GF-D8 (cell line): Measurements from ENCODE around the gene DUOXA1.
"Not testable (repeated sequence)": the region's sequence is repeated elsewhere in the genome, so short reads cannot be mapped to it uniquely, and the experiment has no call there.

Source experiments
- DNase-seq: peaks from one replicate; lab custom pipeline; 2025; lab: John Stamatoyannopoulos, UW

DUOXA1 gene

DNA sequence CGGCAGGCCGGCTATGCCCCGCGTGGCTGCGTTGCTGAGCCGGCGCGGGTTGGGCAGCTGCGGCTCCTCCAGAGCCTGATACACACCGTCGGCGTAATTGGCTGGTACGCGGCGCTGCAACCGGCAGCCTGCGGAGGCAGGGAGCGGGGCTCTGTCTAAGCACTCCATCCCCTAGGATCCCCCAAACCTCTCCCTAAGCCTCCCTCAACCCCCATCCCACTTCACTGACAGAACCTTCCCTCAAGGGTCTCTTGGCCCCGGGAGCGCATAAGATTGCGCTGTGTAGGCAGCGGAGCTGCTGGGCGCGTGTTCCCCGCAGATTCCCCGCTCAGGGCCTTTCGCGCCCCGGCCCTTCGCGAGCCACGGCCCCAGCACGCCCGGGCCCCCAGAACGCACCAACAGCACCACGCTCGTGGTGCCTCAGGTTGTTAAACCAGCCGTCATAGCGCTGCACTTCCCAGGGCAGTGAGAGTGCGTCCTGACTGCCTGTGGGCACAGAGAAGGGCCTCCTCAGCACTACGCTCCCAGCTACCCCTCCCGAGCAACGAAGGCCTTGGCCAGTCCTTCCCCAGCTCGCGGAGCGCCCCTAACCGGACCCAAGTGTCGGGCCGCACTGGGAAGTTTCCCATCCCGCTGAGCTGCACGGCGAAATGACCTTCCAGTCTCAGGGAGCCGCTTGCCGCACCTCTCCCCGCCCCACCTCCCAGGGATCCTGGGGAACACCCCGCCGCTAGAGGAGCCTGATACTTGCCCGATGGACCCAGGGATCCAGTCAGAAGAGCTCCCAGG is 16.9 kb downstream of the DUOXA1 start:
- no peak for DNase-seq

DNA sequence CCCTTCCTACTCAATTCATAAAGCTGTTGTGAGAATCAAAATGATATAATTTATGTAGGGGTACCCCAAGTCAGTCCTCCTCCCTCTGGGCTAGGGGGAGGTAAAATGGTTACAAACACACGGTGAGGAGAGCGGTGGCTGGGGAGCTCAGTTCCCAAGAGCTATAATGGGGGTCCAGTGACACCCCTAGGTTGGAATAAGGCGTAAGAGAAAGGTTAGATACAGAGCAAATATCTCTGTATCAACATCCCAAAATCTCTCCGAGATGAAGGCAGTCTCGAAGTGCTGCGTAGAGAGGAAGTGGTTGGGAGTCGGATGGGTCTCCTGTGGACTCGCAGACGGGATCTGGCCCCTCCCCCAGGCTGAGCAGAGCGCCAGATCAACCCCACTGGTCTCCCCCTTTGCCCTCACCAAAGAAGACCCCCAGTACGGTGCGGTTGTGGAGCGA is 17.5 kb downstream of the DUOXA1 start:
- DNase-seq, result no peak

DNA sequence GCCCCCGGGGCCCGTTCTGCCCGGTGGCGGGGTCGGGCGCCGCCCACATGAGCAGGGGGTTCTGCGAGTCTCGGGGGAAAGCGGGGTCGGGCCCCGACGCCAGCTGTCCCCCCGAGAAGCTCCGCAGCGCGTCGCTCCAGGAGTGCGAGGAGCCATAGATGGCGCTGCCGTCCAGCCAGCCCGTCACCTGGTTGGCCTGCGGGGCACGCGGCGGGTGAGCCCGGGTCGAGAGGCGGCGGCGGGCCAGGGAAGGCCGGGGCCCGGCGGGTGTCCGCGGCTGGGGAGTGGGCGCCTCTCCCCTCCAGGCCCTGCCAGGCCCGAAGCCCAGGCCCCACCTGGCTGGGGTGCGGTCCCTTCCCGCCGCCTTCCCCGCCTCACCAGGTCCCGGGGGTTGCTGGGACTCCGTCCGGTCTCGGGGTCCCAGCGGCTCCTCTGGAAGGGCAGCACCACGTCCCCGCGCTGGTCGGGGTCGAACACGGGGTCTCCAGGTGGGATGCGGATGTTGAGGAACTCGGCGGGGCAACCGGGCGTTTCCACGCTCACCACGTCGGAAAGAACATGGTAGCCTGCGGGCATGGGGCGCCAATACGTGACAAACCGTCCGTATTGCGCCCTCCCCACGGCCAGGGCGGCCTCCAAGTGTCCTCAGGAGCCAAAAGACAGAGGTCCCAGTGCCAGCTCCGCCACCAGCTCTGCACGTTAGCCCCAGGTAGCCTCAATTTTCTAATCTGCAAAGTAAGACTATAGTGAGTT is 18.1 kb downstream of the DUOXA1 start:
- no peak for DNase-seq

DNA sequence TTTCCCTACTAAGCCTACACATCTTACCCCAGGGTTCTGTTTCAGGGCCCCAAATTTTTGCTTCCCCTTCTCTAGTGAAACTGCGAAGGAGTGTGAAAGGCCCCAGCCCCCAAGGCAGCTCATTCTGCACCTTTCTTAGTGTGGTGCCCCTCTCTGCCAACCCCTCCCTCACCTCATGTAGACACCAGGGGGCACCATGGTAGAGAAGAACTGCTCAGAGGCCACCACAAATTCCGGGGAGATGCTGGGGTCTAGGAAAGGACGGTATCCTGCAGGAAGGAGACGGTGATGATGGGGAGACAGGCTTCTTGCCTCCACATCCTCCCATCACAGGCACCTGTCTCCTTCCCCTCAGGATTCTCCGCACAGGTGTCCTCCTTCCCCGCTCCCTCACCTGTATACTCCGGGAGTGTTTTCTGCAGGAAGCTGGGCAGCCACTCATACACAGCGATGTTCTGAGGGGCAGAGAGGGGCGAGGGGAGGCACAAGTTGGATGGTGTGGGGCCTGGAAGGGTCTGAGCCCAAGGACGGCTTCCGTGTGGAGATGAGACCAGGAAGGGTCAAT is 19.3 kb downstream of the DUOXA1 start:
- no peak for DNase-seq

DNA sequence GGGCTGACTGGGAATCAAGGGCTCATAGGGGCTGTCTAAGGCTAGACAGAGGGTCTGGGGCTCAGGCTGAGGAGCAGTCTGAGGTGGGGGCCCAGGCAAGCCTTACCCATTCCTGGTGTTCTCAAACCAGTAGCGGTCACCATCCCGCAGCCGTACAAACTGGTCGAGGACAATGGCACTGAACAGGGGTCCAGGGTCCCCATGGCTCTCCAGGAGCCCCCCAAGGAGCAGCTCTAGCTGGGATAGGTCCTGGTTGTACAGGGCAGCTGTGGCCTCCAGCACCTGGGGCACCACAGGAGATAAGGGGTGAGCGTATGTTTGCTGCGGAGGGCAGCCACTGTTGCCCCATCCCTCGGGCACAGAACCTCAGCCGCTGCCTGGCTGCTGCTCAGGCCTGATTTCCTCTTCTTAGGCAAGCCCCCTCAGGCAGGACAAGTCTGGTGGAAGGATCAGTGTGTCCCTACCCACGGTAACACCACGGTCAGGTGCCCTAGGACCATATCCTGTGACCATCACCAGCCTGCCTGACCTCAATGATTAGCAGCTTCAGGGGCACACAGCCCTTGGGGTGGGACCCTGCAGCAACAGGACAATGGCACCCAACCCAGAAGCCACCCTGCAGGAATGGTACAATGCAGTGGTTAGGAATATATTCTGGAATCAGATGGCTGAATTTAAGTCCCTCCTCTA is 21.6 kb downstream of the DUOXA1 start:
- no peak for DNase-seq

DNA sequence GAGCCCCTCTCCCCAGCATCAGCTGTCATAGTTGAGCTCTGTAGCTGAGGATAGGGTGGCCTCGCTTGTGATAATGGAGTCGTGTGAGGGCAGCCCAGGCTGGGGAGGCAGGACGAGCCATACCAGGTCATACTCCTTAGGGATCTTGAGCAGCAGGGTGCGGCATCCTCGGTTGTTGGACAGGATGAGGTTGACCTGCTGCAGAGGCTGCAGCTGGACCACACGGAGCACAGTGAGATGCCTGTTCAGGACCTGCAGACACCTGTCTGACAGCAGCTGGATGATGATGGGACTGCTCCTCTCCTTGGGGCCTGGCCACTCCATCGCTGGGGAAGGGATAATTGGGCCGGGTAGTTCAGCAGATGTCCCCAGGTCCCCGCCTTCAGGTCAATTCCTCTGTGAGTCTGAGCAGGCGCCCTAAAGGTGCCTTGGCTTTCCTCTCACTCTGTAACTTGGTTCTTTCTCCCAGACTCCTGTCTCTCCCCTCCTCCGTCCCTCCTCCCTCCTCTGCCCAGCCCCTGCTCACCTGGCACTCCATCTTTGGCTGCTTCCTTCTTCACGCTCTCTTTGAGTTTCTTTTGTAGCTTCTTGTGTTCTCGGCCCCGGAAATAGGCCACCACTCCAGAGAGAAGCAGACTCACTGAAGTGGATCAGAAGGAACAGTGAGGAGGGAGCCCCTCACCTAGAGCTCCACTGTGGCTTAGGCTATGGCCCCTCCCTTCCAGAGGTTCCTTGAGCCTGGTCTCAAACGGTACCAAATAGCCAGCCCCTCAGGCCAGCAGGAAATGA is 23.5 kb downstream of the DUOXA1 start:
- no peak for DNase-seq

DNA sequence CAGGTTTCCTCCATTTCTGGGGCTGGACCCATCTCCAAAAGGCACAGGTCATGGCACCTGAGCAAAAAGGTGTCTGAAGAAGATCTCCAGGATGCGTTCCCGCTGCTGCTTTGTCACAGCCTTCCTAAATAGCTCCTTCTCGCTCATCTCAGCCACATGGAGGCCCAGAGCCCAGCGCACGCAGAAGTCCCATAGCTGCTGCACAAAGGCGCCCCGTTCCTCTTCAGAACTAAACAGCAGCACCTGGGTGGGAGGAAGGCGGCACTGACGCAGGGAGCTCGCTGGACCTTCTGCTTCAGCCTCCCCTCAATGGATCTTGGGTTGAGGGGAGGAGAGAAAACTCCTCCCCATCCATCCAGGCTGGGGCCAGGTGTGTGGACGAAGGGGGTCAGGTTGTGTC is 24.1 kb downstream of the DUOXA1 start:
- no peak for DNase-seq

DNA sequence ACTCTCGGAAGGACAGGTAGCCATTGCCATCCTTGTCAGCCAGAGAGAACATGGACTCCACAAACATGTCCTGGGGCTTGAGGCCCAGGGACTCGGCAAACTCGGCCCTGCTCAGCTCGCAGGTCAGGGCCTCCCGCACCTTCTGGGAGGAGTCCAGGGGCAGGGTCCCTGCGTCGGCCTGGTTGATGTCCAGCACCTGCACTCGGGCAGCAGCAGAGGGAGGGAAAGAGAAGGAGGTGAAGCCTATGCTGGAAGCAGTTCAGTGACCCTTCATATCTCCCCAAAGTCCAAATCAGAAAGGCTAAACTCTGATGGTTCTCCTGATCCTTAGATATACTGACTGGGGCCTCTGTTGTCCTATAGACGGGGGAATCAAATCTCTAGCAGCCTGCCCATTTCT is 25.5 kb downstream of the DUOXA1 start:
- not testable (repeated sequence) for DNase-seq

DNA sequence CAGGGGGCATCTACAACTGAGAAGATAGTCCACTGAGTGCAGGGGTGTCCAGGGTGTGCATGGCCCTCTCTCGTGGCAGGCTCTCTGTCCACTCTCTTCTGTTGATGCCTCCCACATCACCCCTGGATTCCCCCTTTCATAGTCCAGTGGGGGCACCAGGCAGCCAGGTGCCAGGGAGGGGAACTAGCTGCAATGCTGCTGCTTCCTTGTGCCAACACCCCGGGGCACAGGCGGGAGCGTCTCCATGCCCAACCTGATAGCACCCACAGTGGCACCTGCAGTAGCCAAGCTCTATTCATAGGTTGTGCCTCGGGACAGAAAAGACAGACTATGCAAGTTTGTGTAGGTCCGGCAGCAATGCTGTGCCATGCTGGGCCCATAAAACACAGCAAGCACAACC is 27.5 kb downstream of the DUOXA1 start:
- no peak for DNase-seq

DNA sequence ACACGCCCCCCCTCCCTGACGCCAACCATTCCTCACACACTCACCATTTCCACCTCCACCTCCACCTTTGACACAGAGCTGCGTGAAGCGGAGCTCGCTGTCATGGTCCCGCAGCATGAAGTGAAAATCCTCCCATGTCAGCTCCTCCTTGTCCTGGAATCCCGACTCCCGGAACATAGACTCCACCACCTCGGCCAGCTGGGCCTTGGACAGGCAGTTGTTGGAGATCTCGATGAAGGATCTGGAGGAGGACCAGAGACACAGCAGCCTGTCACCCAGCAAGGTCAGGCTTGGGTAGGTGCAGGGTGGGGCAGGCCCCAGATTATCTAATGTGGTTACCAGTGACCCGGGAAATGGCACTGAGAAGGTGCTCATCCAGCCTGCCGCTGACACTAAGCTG is 27.9 kb downstream of the DUOXA1 start:
- no peak for DNase-seq

DNA sequence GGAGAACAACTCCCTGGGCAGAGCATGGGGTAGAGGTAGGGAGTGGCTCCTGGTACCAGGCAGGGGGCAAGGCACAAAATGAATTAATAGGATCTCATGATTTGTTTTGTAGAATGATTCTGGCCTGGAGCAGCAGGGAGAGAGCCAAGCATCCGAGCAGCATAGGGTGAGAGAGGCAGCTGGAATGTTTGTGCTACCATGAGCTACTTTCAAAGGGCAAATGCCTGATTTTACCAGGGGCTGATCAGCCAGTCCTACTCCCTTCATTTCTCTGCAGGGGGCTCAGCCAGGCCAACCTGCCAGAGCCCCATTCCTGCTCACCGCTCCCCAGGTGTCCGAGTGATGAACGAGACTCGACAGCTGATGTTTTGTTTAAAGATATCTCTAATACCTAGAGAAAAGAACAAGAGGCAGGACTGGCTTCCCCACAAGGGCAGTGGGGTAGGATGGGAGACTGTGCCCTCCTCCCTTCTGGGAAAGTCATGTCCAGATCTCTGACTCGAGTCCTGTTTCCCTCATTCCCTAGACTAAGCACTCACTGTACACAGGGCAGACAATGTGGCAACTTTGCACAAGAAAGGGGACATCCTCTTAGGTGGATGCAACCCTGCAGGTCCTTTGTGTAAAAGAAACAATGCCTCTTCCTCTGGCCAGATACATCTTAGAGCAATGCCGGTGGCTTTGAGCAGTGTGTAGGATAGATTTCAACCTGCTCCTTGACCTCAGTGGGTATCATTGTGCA is 28.6 kb downstream of the DUOXA1 start:
- no peak for DNase-seq

DNA sequence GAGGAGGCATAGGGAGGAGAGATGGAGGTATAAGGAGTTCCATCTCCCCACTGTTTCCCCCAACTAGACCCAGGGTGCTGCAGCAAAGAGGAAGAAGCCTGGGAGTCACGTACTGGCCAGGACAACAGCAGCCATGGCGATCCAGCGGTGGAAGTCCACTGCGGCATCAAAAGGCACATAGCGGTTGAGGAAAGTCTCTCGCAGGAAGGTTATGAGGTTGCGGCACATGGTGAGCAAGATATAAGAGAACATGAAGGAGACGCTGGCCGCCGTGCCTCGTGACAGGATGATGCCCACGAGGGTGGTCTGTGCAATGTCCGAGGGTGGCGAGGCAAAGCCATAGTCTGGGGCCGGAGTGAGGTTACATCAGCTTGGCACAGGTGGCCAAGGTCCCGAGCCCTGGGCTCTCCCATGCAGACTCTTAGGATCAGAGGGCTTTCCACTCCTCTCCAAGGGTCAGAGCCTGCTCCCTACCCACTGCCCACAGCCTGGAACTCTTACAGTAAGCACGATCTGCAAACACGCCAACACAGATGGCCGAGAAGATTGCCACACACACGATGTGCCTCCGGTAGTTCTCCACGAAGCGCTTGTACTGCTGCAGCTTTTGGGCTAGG is 30.0 kb downstream of the DUOXA1 start:
- no peak for DNase-seq

DNA sequence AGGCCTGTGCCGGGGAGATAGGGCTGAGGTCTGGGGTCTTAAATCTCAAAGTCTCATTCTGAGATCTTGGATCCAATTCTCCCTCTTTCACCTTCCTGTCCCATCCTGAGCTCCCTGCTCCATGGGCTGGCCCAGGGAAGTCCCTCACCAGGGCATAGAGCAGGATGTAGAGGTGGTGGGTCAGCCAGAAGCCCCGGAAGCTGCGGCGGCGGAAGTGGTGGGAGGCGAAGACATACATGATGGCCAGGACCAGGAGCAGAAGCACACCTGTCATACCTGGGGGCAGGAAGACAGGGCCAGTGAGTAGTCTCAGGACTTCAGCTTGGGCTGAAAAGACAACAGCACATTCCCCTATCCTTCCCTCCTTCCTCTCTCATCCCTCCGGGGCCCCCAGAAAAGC is 32.2 kb downstream of the DUOXA1 start:
- no peak for DNase-seq

DNA sequence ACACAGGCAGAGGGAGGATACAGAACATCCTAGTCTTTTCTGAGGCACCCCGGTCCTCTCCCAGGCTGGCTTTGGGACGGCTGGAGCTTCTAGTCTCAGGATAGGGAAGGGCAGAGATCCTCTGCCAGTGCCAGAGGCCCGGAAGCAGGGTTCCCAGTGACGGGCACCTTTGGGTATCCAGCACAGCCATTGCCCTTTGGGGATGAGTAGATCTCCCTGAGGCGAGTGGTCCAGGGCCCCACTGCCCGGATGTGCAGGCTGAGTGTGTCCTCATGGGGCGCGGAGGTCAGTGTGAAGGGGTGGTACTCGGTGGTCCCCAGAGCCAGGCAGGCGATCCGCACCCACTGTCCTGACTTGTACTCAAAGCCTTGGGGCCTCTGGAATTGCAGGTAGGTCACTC is 34.0 kb downstream of the DUOXA1 start:
- no peak for DNase-seq

DNA sequence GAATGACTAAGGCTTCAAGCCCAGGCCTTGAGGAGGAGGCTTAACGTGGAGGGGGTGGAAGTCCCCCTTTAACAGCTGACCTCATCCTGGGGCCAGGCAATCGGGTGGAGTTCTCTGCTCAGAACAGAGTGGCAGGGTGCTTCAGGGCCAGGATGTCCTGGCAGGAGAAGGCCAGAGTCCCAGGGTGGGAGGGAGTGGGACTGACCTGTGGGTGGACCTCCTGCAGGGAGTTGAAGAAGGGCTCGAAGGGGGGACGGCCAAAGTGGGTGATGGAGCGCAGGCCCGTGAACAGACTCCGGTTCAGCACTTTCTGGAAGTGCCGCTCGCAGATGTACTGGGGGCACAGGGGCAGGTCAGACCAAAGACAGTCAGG is 35.3 kb downstream of the DUOXA1 start:
- DNase-seq, result no peak

DNA sequence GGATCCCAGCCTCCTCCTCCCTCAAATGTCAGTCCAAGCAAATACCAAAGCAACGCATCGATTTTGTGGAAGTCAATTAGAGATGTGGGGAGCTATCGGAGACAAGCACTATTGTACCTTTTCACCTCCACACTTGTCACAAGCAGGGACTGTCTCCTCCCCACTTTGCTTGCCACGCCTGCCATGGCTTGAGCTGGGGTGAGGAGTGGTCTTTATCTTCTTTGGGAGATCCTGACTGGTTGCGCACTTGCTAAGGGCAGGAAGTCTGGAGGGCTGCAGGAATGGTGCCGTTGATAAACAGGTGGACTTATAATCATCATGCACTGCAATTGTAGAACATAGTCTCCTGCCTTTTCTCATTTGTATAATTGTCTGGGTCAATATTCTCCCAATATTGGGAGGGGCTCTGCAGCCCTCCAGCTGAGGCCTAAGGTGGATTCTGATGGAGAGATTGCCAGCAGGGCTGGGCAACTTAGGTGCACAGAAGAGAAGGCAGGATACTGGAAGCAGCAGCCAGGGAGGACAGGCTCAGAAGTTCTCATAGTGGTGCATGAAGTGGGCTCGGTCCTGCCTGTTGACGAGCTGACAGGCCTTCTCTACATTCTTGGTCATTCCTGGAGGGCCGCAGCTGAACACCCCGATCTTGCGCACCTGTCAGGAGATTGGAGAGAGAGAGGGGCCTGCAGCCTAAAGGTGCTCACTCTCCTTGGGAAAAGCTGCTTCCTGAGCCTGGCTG is 35.9 kb downstream of the DUOXA1 start:
- no peak for DNase-seq

DNA sequence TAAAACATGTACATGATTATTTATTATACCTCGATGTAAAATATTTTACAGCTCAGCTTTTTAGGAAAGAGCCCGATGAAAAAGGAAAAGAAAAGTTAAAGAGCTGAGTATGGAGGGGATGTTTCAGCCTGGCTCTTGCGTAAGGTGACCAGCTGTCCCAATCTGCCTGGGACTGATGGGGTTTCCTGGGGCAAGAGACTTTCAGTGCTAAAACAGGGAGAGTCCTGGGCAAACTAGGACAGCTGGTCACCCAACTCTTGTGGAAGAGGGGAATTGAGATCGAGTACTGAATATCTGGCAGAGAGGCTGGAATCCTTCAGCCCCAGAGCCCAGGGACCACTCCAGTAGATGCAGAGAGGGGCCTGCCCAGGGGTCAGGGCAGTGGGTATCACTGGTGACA is 36.7 kb downstream of the DUOXA1 start:
- no peak for DNase-seq

DNA sequence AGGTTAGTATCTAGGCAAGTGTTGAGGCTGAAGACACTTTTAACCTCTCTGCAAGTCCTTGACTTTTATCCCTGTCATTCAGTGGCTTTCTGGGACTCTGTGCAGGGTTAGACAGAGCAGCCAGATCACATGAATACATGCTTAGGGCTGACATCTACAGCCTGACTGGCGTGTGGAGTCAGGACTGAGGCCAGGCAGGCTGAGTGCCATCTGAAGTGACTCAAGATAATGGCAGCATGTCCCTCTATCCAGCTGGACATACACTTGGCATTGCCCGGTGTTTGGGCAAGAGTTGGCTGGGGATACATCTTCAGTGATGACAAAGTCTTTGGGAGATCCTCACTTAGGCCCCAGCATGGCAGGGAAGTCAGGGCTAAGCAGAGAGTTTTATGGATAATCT is 38.1 kb downstream of the DUOXA1 start:
- no peak for DNase-seq

DNA sequence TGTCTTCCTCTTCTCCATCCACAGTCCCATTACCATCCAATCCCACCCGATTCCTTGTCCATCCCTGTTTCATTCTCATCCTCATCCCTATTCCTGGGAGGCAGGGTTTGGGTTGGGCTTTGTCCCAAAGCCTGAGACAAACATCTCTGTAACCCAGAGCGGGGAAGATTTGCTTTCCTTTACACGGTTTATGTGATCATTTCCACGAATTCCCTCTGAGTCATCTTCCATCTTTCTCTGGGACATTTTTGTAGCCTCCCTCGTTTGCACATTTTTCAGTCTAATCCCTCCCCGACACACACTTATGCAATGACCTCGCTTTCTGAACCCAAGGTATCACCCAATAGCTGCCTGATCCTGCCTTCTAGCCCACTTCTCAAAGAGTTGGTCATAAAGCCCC is 38.5 kb downstream of the DUOXA1 start:
- DNase-seq, result no peak
